Ovary (tissue), 9 donors: ENCODE results near the gene THEMIS. TPM values are rescaled to one million over a fixed set of nuclear protein-coding genes. Genes with fewer than 3 reads are reported as not detected.

Experiments
- DNase-seq, 5 donors: peaks; one replicate each; pipeline ENCODE4 v3.0.0-alpha.2; 2019 to 2020
- H3K27ac ChIP-seq, 2 donors: fragments of 200-600 bp; one replicate each; pipeline versions ENCODE4 v1.5.1 to v1.8.0; 2019 to 2022
- H3K27me3 ChIP-seq: fragments of 200-600 bp; one replicate; pipeline ENCODE4 v1.8.0; 2022
- H3K36me3 ChIP-seq: fragments of 200-600 bp; sonication (generic); one replicate; pipeline ENCODE4 v1.5.1; 2019
- H3K4me1 ChIP-seq: one replicate; pipeline ENCODE4 v1.8.1; 2013; ENCODE audit warnings: mild to moderate bottlenecking, moderate library complexity; ENCODE audit not compliant: insufficient read depth
- H3K4me3 ChIP-seq: fragments of 200-600 bp; sonication (generic); one replicate; pipeline ENCODE4 v1.5.1; 2017
- H3K9me3 ChIP-seq, 2 donors: fragments of 200-600 bp in 1 of 2; sonication (generic) in 1 of 2; one replicate each; pipeline versions ENCODE4 v1.5.1 to v1.8.1; 2013 to 2019; ENCODE audit warnings: mild to moderate bottlenecking in 1 of 2, moderate library complexity in 1 of 2
- CTCF ChIP-seq, 3 donors: fragments of 450-650 bp in 2 of 3; fragments of 200-600 bp in 1 of 3; IDR thresholded peaks; one replicate each; pipeline versions ENCODE4 v1.5.1 to v1.8.0; 2016 to 2022; ENCODE audit warnings: antibody characterized with exemption in 3 of 3, mild to moderate bottlenecking in 1 of 3
- EP300 ChIP-seq: sonication (generic); formaldehyde crosslinking; IDR thresholded peaks from one replicate; pipeline ENCODE4 v1.6.1; 2017; ENCODE audit warnings: antibody characterized with exemption
- POLR2A ChIP-seq: fragments of 450-650 bp; IDR thresholded peaks from one replicate; pipeline ENCODE4 v1.6.1; 2017; ENCODE audit warnings: antibody characterized with exemption, mild to moderate bottlenecking, moderate library complexity
- WGBS, 3 donors: extraction: QIAGEN DNeasy Blood & Tissue Kit in 1 of 3; methylation state at CpG; one replicate each; pipeline versions ENCODE4 v1.1.5 to v1.1.7; 2013 to 2017; 5-methylcytosine and 5-hydroxymethylcytosine counted together
- intact Hi-C, 4 donors: fragments of 100-400 bp; cut with DNase I; formaldehyde crosslinking; loops; one replicate each; pipeline versions ENCODE4 v1.11.0 to v1.15.1; 2022 to 2023
- polyA plus RNA-seq, 2 donors: library from polyadenylated mRNA; stranded (reverse); fragments of 200-250 nt in 1 of 2; fragments of 350-450 nt in 1 of 2; fragmentation: Illumina TruSeq in 1 of 2; extraction: RNeasy Lipid Tissue Mini Kit (QIAGEN cat#74804) in 1 of 2; gene quantifications; one replicate each; pipeline ENCODE4 v1.2.3, GENCODE V29; 2013 to 2014
- total RNA-seq, 7 donors: library from RNA; depleted of rRNA in 2 of 7; stranded (reverse); fragments of >200 nt in 2 of 7; fragmentation: NEBNext Ultra II Directional in 3 of 7; extraction: Animal tissue kit (Norgen Biotek cat#: 25700) in 3 of 7; gene quantifications; one replicate each; pipeline versions ENCODE4 v1.1.0 to v1.2.4, GENCODE V29; 2016 to 2023
- donor health status: DM: no; HTN: no; CAD: no; lungs with moderate emphysema.
- donor health status: DM: no; HTN: no; CAD: no.
- donor health status: Bipolar disorder and iron deficiency.
- donor health status: DM: yes; HTN: yes; CAD: no.
- donor health status: DM: no; HTN: no; CAD: no.
- donor health status: DM: yes; HTN: yes; CAD: no.

Gene THEMIS
- total and polyA plus RNA-seq, 9 donors = 0.05 to 0.87 (median 0.40) TPM; not detected in 1

GRCh38 chr6:127794405-127794804 is 106.5 kb downstream of the THEMIS start:
- no peaks in the 10 kb centered on the region for H3K4me1 ChIP-seq
- no peak for DNase-seq
- TF ChIP-seq POLR2A (no peak), CTCF (IDR thresholded peaks at IDR 0.05) (no peak), EP300 (no peak)
- H3K27me3 ChIP-seq = no peaks in the 10 kb centered on the region
- intact Hi-C loops = no loop called here
- H3K27ac ChIP-seq = no peak overlapping the region
- H3K9me3 ChIP-seq = no peaks in the 10 kb centered on the region
- WGBS, 3 donors = 73 to 77% (median 73%) methylated on average over 1 of the region's 1 CpG
- no peaks in the 10 kb centered on the region for H3K36me3 ChIP-seq
- no peak overlapping the region for H3K4me3 ChIP-seq

- 93 to 96% (median 93%) methylated on average over 1 of the region's 1 CpG for WGBS, 3 donors
Measured at GRCh38 chr6:127793396-127793795, 107.5 kb downstream of the THEMIS start.

GRCh38 chr6:127792616-127793015 is 108.2 kb downstream of the THEMIS start:
- Histone ChIP-seq H3K27me3 (no peaks in the 10 kb centered on the region), H3K9me3 (no peaks in the 10 kb centered on the region), H3K27ac (no peak overlapping the region), H3K4me3 (no peak overlapping the region), H3K4me1 (no peaks in the 10 kb centered on the region), H3K36me3 (no peaks in the 10 kb centered on the region)
- DNase-seq = no peak
- TF ChIP-seq EP300 = no peak
- no peak for TF ChIP-seq POLR2A
- TF ChIP-seq CTCF (IDR thresholded peaks at IDR 0.05) = no peak
- WGBS, 3 donors = 70 to 75% (median 72%) methylated on average over 1 of the region's 1 CpG
- intact Hi-C loops = no loop called here

More at GRCh38 chr6:127793396-127793795, 107.5 kb downstream of the THEMIS start:
- no peak overlapping the region for H3K27ac ChIP-seq
- TF ChIP-seq POLR2A = no peak
- TF ChIP-seq CTCF (IDR thresholded peaks at IDR 0.05) = no peak
- TF ChIP-seq EP300 = no peak
- no peaks in the 10 kb centered on the region for H3K9me3 ChIP-seq
- intact Hi-C loops = no loop called here
- no peaks in the 10 kb centered on the region for H3K36me3 ChIP-seq
- H3K4me1 ChIP-seq = no peaks in the 10 kb centered on the region
- no peak for DNase-seq
- H3K4me3 ChIP-seq = no peak overlapping the region
- no peaks in the 10 kb centered on the region for H3K27me3 ChIP-seq

- WGBS, 3 donors = 90 to 93% (median 93%) methylated on average over 11 of the region's 11 CpGs
- Histone ChIP-seq H3K36me3 (no peaks in the 10 kb centered on the region), H3K4me3 (no peak overlapping the region), H3K4me1 (no peaks in the 10 kb centered on the region), H3K9me3 (no peaks in the 10 kb centered on the region), H3K27me3 (no peaks in the 10 kb centered on the region), H3K27ac (no peak overlapping the region)
- no peak for TF ChIP-seq EP300
- TF ChIP-seq CTCF (IDR thresholded peaks at IDR 0.05) = no peak
- TF ChIP-seq POLR2A = no peak
- intact Hi-C loops = no loop called here
- no peak for DNase-seq
Measured at GRCh38 chr6:127791779-127792528, 108.9 kb downstream of the THEMIS start.
